ENCODE data around the gene ZCCHC14. TPM values are rescaled to one million over a fixed set of nuclear protein-coding genes. Genes with fewer than 3 reads are reported as not detected.

ZCCHC14 gene
- total RNA-seq, 2 donors from 2014 or later = 24.5 to 24.6 TPM

DNA sequence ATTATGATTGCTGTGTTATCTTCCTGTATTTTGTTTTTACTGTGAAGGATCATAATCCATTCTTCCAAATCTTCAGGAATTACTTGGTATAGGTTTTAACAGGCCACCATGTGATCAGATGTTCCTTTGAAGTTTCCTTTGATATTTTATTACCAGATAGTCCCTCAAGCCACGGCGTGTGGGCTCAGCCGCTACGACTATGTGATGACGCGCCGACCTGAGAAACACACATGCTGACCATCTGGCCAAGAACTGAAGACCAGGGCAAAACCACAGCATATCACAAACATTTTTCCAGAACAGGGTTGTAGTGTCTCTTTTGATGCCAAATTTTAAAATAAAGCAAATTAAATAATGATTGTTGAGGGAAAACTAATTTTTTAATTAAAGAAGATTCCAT is 47.3 kb downstream of the ZCCHC14 start:
- H3K27me3 ChIP-seq = no peaks in the 10 kb centered on the region
- H3K9ac ChIP-seq (ENCODE audit: low read depth in 2 of 2, low read length in 2 of 2) = no peak overlapping the region
- TF ChIP-seq, protein P1, sequence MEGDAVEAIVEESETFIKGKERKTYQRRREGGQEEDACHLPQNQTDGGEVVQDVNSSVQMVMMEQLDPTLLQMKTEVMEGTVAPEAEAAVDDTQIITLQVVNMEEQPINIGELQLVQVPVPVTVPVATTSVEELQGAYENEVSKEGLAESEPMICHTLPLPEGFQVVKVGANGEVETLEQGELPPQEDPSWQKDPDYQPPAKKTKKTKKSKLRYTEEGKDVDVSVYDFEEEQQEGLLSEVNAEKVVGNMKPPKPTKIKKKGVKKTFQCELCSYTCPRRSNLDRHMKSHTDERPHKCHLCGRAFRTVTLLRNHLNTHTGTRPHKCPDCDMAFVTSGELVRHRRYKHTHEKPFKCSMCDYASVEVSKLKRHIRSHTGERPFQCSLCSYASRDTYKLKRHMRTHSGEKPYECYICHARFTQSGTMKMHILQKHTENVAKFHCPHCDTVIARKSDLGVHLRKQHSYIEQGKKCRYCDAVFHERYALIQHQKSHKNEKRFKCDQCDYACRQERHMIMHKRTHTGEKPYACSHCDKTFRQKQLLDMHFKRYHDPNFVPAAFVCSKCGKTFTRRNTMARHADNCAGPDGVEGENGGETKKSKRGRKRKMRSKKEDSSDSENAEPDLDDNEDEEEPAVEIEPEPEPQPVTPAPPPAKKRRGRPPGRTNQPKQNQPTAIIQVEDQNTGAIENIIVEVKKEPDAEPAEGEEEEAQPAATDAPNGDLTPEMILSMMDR (IDR thresholded peaks at IDR 0.05) = no peak
- H3K9me3 ChIP-seq = no peaks in the 10 kb centered on the region
- H3K4me1 ChIP-seq = no peaks in the 10 kb centered on the region
- H3K27ac ChIP-seq = no peak overlapping the region
- H3K4me3 ChIP-seq = no peak overlapping the region
- no peaks in the 10 kb centered on the region for H3K36me3 ChIP-seq
- intact Hi-C loops (cut with DNase I) = no loop called here
- no peak for DNase-seq

DNA sequence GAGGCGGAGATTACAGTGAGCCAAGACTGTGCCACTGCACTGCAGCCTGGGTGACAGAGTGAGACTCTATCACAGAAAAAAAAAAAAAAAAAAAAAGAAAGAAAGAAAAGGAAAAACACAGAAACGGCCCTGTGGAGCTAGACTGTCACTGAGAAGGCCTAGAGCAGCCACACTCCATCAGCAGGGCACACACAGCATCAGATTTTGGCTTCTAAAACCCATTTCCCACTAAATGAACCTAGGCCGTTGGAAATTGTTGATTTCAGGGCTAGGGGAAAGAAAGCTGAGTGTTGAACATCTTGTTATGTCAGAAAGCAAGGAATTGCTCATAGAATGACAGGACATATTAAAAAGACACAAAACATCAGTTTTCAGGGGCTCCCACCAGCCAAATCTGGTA is 48.9 kb downstream of the ZCCHC14 start:
- intact Hi-C loops (cut with DNase I) = no loop called here
- no peak for DNase-seq
- TF ChIP-seq, protein P1 (IDR thresholded peaks at IDR 0.05) = no peak
- Histone ChIP-seq H3K27ac (no peak overlapping the region), H3K4me1 (no peaks in the 10 kb centered on the region), H3K27me3 (no peaks in the 10 kb centered on the region), H3K36me3 (no peaks in the 10 kb centered on the region), H3K9ac (ENCODE audit: low read depth in 2 of 2, low read length in 2 of 2) (no peak overlapping the region), H3K4me3 (no peak overlapping the region), H3K9me3 (no peaks in the 10 kb centered on the region)

DNA sequence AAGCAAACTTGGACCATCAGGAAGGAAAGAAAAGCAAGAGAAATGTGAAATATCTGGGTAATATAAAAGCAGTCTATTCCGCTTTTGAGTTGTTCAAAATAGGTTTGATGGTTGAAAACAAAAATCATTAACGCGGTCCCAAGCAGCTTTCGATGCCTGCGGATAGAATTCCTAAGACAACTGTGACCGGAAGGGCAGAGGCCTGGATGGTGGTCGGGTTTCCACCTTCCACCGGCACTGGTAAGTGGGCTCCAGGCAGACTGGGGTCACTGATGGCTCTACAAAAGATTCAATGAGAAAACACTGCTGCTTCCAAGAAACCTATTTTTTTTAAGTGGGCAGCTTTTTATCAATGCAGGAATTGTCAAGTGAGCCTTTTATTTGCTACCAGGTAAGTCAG is 49.8 kb downstream of the ZCCHC14 start:
- TF ChIP-seq, protein P1 (IDR thresholded peaks at IDR 0.05) = no peak
- Histone ChIP-seq H3K4me1 (no peaks in the 10 kb centered on the region), H3K27ac (no peak overlapping the region), H3K9me3 (no peaks in the 10 kb centered on the region), H3K9ac (ENCODE audit: low read depth in 2 of 2, low read length in 2 of 2) (no peak overlapping the region), H3K4me3 (no peak overlapping the region), H3K27me3 (no peaks in the 10 kb centered on the region), H3K36me3 (no peaks in the 10 kb centered on the region)
- intact Hi-C loops (cut with DNase I) = no loop called here
- DNase-seq = no peak

DNA sequence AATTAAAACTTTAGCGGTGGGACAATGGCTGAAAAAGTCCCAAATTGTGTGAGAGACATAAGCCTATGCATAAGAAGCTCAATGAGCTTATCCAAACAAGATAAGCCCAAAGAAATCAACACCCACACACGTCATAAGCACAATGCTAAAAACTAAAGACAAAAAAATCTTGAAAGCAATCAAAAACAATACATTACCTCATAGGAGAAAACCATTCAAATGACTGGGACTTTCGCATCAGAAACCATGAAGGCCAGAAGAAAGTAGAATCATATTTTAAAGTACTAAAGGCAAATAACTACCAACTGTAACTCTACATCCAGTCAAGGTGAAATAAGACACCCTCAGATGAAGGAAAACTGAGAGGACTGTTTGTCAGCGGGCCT is 50.2 kb downstream of the ZCCHC14 start:
- no peaks in the 10 kb centered on the region for H3K27me3 ChIP-seq
- no peaks in the 10 kb centered on the region for H3K4me1 ChIP-seq
- no peak overlapping the region for H3K4me3 ChIP-seq

DNA sequence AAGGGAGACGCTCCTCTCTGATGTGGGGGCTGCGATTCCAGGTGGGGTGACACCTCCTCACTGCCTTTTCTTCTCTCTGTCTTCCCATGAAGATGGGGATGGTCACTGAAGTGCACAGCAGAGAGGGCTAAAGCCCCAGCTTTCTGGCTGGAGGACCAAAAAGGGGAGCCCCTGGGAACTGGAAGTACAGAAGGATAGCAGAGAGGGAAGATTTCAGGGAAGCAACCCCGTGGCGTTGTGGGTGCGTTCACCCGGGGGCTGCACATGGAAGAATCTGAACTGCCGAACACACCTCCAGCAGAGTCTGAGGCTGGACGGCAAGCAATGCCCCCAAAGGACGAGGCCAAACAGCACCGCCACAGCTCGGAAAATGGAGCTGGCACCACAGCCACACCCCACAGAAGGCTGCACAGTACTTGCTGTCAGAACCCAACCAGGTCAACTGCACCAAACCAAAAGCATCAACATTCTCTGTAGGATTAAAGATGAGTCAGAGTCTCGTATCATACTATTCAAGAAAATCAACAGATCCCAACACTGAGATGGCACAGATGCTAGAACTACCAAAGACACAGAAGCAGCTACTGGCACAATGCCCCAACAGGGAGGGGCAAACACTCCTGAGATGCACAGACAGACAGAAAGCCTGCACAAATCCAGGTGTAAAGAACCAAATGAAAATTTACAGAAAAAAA is 50.8 kb downstream of the ZCCHC14 start:
- Histone ChIP-seq H3K27me3 (no peaks in the 10 kb centered on the region), H3K9ac (ENCODE audit: low read depth in 2 of 2, low read length in 2 of 2) (no peak overlapping the region), H3K27ac (no peak overlapping the region), H3K36me3 (no peaks in the 10 kb centered on the region), H3K4me3 (no peak overlapping the region), H3K9me3 (no peaks in the 10 kb centered on the region), H3K4me1 (no peaks in the 10 kb centered on the region)
- intact Hi-C loops (cut with DNase I) = no loop called here
- DNase-seq = no peak
- TF ChIP-seq, protein P1 (IDR thresholded peaks at IDR 0.05) = no peak

More for the DNA sequence above, 50.2 kb downstream of the ZCCHC14 start:
- DNase-seq = no peak
- Histone ChIP-seq H3K9me3 (no peaks in the 10 kb centered on the region), H3K27ac (no peak overlapping the region), H3K36me3 (no peaks in the 10 kb centered on the region), H3K9ac (ENCODE audit: low read depth in 2 of 2, low read length in 2 of 2) (no peak overlapping the region)
- intact Hi-C loops (cut with DNase I) = no loop called here
- TF ChIP-seq, protein P1 (IDR thresholded peaks at IDR 0.05) = no peak

All from colonic mucosa (tissue), 4 donors.